ENCODE data around the gene ULK4.

ULK4 gene

DNA sequence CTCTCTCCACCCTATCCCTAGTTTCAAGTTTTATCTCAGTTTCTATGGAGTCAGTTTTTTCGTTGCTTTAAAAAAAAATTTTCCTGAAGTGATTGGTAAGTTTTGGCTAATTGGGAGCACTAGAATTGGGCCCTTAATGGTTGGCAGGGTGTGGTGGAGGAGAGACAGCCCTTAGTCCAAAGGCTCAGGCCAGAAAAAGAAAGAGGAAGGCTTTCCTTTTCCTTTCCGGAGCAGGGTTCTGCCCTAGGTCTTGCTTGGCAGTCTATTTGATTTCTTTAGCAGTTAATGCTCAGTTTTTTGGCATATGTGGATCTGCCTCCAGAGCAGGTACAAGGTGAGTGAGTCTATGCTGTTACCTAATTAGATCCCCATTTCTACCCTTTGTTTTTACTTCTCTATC lies 739.9 kb downstream of the ULK4 start:
- DNase-seq (ENCODE audit: low spot score) = no peak

- DNase-seq (ENCODE audit: low spot score) = no peak
Measured at GRCh38 chr3:41220906-41221677, 740.8 kb downstream of the ULK4 start.

DNA sequence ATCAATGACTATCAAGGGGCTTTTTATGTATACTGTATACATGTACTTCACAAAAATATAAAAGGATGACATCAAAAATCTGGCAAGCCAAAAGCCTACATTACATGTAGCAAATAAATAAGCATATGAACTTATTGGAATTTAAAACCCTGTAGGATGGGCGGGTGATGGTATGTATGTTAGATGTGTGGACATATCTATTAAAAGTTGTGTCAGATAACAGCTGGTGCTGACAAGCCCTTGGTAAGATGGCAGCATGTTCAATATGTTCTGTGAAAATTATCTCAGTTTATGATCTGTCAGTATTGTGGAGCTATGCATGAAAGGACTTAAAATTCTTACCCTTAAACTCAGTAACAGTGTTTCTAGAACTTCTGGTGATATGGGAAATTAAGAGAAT lies 742.5 kb downstream of the ULK4 start:
- no peak for DNase-seq (ENCODE audit: low spot score)

GRCh38 chr3:41216993-41217392 lies 744.9 kb downstream of the ULK4 start:
- DNase-seq (ENCODE audit: low spot score) = no peak

DNA sequence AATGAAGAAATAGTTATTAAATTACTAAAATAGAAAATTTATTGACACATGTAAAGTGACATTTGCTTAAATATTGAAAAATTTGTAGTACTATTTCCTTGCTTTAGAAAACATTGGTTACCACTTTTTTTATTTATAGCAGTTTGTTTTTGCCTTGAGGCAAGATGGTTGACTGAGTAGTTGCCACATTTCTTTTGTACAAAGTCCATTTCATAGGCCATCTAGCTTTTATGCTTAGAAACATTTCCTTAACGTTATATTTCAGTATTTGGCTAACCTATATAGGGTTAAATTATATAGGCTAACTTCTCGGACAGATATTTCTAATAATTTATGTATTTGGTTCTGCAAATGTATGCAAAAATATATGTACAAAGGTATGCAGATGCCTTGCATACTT lies 745.5 kb downstream of the ULK4 start:
- no peak for DNase-seq (ENCODE audit: low spot score)

- no peak for DNase-seq (ENCODE audit: low spot score)
Measured at GRCh38 chr3:41213588-41213987, 748.3 kb downstream of the ULK4 start.

DNA sequence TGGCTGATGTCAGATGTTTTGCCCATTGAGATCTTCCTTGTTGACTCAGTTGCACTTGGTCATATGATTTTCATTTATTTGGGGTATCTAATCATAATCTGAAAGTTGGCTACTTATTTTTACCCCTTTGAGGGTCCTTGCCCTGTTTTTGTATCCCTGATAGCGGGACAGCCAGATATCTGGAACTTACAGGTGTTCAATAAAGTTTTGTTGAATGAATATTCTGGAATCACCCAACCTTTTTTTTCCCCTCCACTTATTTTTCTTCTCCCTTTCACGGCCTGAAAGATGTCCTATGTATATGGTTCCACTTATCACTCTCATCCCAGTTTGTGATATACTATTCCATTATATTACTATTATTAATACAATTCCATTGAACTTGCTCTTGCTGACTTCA lies 749.8 kb downstream of the ULK4 start:
- DNase-seq (ENCODE audit: low spot score) = no peak

DNA sequence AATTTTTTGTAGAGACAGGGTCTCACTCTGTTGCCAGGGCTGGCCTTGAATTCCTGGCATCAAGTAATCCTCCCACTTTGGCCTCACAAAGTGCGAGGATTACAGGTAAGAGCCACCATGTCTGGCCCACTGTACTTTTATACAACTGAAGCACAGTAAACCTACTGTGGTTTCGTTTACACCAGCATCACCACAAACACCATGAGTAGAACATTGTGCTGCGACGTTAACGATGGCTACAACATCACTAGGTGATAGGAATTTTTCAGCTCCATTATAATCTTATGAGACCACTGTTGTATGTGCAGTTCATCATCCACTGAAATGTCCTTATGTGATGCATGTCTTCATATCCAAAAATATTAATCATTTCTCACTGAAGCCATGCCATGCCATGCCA lies 750.9 kb downstream of the ULK4 start:
- no peak for DNase-seq (ENCODE audit: low spot score)

DNA sequence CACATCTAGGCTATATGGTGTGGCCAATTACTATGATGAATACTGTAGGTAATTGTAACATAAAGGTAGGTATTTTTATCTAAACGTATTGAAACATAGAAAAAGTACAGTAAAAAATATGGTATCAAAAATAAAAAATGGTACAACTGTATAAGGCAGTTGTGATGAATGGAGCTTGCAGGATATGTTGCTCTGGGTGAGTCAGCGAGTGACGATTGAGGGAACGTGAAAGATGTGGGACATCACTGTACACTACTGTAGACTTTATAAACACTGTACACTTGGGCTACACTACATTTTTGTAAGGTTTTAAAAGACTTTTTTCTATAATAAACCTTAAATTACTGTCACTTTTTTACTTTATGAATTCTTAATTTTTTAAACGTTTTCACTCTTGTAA lies 752.3 kb downstream of the ULK4 start:
- DNase-seq (ENCODE audit: low spot score) = no peak

GRCh38 chr3:41208507-41209220 lies 753.2 kb downstream of the ULK4 start:
- DNase-seq (ENCODE audit: low spot score) = no peak

DNA sequence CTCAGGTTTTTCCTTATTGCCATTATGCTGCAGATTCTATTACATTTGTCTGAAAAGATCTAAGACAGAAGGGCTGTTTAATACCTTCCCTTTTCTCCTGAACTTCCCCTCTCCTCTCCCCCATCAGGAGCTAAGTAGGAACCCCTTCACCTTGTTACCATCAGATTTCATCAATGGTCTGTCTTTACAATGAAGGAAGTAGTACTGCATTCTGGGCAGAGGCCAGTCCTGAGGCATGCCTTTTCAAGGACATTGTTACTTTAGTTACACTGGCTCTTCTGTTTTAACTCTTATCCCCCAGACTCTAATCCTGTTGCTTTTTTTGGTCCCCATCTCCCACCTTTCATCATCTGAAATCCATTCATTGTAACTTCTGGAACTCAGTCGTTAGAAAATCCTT lies 754.5 kb downstream of the ULK4 start:
- no peak for DNase-seq (ENCODE audit: low spot score)

DNA sequence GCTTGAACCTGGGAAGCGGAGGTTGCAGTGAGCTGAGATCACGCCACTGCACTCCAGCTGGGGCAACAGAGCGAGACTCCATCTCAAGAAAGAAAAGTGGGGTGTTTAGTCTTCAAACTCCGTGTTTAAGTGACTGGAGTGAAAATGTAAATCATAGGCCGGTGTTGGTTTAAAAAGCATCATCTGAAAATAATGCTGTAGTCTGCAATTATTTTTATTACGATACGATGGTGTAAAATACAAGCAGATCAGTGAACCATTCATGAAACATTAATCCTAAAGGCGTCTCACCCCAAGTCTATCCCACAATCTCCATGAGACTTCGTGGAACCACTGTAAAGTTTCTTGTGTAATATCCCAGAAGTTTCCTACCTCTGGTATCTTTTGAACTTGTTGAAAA lies 756.3 kb downstream of the ULK4 start:
- no peak for DNase-seq (ENCODE audit: low spot score)

- no peak for DNase-seq (ENCODE audit: low spot score)
Measured at GRCh38 chr3:41204369-41204768, 757.5 kb downstream of the ULK4 start.

DNA sequence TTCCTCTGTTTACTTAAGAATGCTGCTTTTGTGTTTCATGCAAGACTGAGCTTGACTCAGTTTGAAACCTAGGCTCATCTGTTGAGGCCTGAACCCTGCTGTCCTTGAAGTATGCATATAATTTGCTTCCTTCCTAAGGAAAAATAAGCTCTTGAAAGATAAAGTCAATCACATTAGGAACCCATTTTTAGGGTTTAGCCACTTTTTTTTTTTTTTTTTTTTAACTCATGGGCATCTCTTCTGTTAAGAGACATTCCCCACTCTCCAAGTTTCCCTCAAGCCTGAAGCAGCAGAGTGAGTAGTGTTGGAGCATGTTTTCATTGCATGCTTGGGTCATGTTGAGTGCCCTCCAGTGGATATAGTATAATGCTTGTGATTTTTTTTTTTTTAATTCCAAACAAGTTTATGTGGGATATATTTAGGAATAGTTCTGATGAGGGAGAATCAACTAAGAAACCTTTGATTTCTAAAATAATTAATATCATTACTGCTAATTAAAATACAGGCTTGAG lies 759.0 kb downstream of the ULK4 start:
- no peak for DNase-seq (ENCODE audit: low spot score)

- no peak for DNase-seq (ENCODE audit: low spot score)
Measured at GRCh38 chr3:41202075-41202833, 759.6 kb downstream of the ULK4 start.

DNA sequence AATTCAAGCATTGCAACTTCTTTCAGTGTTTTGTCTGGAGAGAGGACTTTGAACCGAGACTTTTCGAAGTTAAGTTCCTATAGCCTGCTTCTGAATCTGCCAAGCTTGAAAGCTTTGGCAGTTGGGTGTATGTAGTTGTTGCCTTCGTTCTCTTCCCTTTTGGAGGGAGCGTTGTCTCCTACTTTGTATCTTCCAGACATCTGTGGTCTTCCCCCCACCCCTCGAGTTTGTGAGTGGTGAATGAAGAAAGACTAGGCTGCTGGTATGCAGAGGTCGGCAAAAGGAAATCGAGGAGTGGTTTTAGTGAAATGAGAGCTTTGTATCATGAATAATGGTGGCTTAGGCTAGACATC lies 761.3 kb downstream of the ULK4 start:
- DNase-seq (ENCODE audit: low spot score) = peak; percentile 31

- DNase-seq (ENCODE audit: low spot score) = peak; percentile 30
Measured at GRCh38 chr3:41199866-41200668, 761.8 kb downstream of the ULK4 start.

- DNase-seq (ENCODE audit: low spot score) = peak; percentile 93
Measured at GRCh38 chr3:41198950-41199865, 762.7 kb downstream of the ULK4 start, which contains the start of gene CTNNB1. CTNNB1 (plus strand) TSS chr3:41199505; CDS start chr3:41224069, 24,564 bp downstream.

DNA sequence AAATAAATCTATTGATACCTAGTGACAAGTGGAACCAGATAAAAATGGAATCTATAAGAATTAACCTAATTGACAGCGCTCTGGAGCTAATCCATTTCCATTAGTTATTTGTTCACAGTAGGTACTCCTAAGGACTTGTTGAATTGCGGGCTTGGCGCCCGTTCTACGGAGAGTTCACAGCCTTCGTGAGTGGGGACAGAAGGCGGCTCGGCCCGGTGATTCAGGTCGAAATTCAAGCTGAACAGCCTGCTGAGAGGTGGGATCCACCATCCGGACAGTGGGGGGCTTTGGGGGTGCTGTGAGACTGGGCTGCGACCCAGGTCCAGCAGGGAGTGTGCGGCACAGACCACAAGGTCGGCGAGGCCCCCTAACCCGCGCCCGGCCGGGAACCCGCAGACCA lies 763.4 kb downstream of the ULK4 start:
- no peak for DNase-seq (ENCODE audit: low spot score)

DNA sequence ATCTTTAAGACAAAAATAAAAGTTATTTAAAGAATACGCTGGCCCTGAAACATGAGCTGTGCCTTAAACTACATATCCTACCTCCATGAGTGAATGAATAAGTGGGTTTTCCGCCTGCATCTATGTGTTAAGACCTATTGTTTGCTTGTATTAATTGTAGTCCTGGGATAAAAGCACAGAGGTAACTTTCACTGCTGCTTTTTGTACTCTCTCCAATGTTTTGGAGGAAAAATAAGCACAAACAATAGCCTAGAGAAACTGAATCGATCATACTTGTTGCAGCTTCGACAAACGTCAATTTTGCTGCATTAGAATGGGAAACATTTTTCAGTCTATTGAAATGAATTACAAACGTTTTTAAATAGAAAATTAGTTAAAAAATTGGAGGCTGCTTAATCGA lies 763.9 kb downstream of the ULK4 start:
- no peak for DNase-seq (ENCODE audit: low spot score)
